Measurements from ENCODE around the gene TIE1. TPM values are rescaled to one million over a fixed set of nuclear protein-coding genes. Genes with fewer than 3 reads are reported as not detected.
A peak's percentile ranks its signal among the peaks of the same experiment; 100 is the strongest.

TIE1 gene
- total RNA-seq, 4 donors from 2014 or later, result 11.4 to 49.3 (median 30.2) TPM

GRCh38 chr1:43346636-43347035 is 45.9 kb downstream of the TIE1 start:
- H3K4me3 ChIP-seq, result no peak overlapping the region
- ATAC-seq, result no peak
- TF ChIP-seq POLR2A (IDR thresholded peaks at IDR 0.05) (no peak), POLR2AphosphoS5 (IDR thresholded peaks at IDR 0.05) (no peak), EP300 (IDR thresholded peaks at IDR 0.05) (no peak), CTCF (IDR thresholded peaks at IDR 0.05) (no peak)
- peaks cover 0 to 25% (median 0%) of the 10 kb centered on the region in 3 donors for H3K4me1 ChIP-seq
- H3K27ac ChIP-seq, result no peak overlapping the region
- no peaks in the 10 kb centered on the region for H3K36me3 ChIP-seq
- H3K27me3 ChIP-seq, result no peaks in the 10 kb centered on the region
- 87 to 89% methylated on average over 3 to 5 of the region's 5 CpGs for WGBS, 2 donors (ENCODE audit: low coverage in 1 of 2)
- H3K9me3 ChIP-seq, result no peaks in the 10 kb centered on the region

- Histone ChIP-seq H3K4me3 (peak overlapping the region; percentile 16 to 62), H3K9me3 (no peaks in the 10 kb centered on the region), H3K4me1 (peaks cover 0 to 25% (median 0%) of the 10 kb centered on the region in 3 donors), H3K27ac (peak overlapping the region; percentile 19 to 94 (median 89)), H3K36me3 (no peaks in the 10 kb centered on the region), H3K27me3 (no peaks in the 10 kb centered on the region)
- peak; percentile 23 for ATAC-seq
- 29 to 41% methylated on average over 1 to 2 of the region's 22 CpGs for WGBS, 2 donors (ENCODE audit: low coverage in 1 of 2)
- TF ChIP-seq POLR2AphosphoS5 (IDR thresholded peaks at IDR 0.05), result no peak
- TF ChIP-seq POLR2A (IDR thresholded peaks at IDR 0.05), result no peak
- no peak for TF ChIP-seq CTCF (IDR thresholded peaks at IDR 0.05)
- TF ChIP-seq EP300 (IDR thresholded peaks at IDR 0.05), result no peak
Measured at GRCh38 chr1:43348343-43348808, 47.6 kb downstream of the TIE1 start.

GRCh38 chr1:43348809-43349593 is 48.2 kb downstream of the TIE1 start:
- no peaks in the 10 kb centered on the region for H3K9me3 ChIP-seq
- TF ChIP-seq POLR2A (IDR thresholded peaks at IDR 0.05) (peak; percentile 38 to 41), EP300 (IDR thresholded peaks at IDR 0.05) (no peak), POLR2AphosphoS5 (IDR thresholded peaks at IDR 0.05) (peak; percentile 59)
- peaks cover 0 to 25% (median 0%) of the 10 kb centered on the region in 3 donors for H3K4me1 ChIP-seq
- no peaks in the 10 kb centered on the region for H3K27me3 ChIP-seq
- peak; percentile 87 for ATAC-seq
- H3K27ac ChIP-seq, result peak overlapping the region; percentile 19 to 94 (median 89)
- 0% methylated on average over 5 to 10 of the region's 72 CpGs for WGBS, 2 donors (ENCODE audit: low coverage in 1 of 2)
- H3K4me3 ChIP-seq, result peak overlapping the region; percentile 16 to 62
- H3K36me3 ChIP-seq, result no peaks in the 10 kb centered on the region

- H3K4me1 ChIP-seq, result peaks cover 0 to 25% (median 0%) of the 10 kb centered on the region in 3 donors
- no peaks in the 10 kb centered on the region for H3K36me3 ChIP-seq
- peak; percentile 56 for TF ChIP-seq POLR2AphosphoS5 (IDR thresholded peaks at IDR 0.05)
- no peak for TF ChIP-seq POLR2A (IDR thresholded peaks at IDR 0.05)
- H3K9me3 ChIP-seq, result no peaks in the 10 kb centered on the region
- H3K27ac ChIP-seq, result peak overlapping the region; percentile 39 to 94 (median 89)
- 25 to 30% methylated on average over 10 to 11 of the region's 11 CpGs for WGBS, 2 donors (ENCODE audit: low coverage in 1 of 2)
- H3K27me3 ChIP-seq, result no peaks in the 10 kb centered on the region
- peak; percentile 17 for ATAC-seq
- peak overlapping the region; percentile 16 to 62 for H3K4me3 ChIP-seq
Measured at GRCh38 chr1:43349594-43350306, 49.0 kb downstream of the TIE1 start.

GRCh38 chr1:43350976-43351375 is 50.2 kb downstream of the TIE1 start:
- peak overlapping the region in 3 of 4 donors; percentile 29 to 92 (median 86) for H3K27ac ChIP-seq
- H3K9me3 ChIP-seq, result no peaks in the 10 kb centered on the region
- TF ChIP-seq CTCF (IDR thresholded peaks at IDR 0.05) (no peak), POLR2AphosphoS5 (IDR thresholded peaks at IDR 0.05) (no peak), POLR2A (IDR thresholded peaks at IDR 0.05) (no peak), EP300 (IDR thresholded peaks at IDR 0.05) (no peak)
- H3K27me3 ChIP-seq, result no peaks in the 10 kb centered on the region
- no peak overlapping the region for H3K4me3 ChIP-seq
- no peaks in the 10 kb centered on the region for H3K36me3 ChIP-seq
- no peak for ATAC-seq
- H3K4me1 ChIP-seq, result peaks cover 0 to 25% (median 0%) of the 10 kb centered on the region in 3 donors
- 75% methylated on average over 1 of the region's 1 CpG; no CpG with 5 or more reads in 1 of the 2 donors for WGBS, 2 donors (ENCODE audit: low coverage in 1 of 2)

Data from gastroesophageal sphincter (tissue), 4 donors.